NCI-H526 (cell line): ENCODE results near the gene SCT.

Source experiments
- DNase-seq, 2 experiments: peaks; one replicate each; lab custom pipeline; 2025; lab: John Stamatoyannopoulos, UW

SCT gene

DNA sequence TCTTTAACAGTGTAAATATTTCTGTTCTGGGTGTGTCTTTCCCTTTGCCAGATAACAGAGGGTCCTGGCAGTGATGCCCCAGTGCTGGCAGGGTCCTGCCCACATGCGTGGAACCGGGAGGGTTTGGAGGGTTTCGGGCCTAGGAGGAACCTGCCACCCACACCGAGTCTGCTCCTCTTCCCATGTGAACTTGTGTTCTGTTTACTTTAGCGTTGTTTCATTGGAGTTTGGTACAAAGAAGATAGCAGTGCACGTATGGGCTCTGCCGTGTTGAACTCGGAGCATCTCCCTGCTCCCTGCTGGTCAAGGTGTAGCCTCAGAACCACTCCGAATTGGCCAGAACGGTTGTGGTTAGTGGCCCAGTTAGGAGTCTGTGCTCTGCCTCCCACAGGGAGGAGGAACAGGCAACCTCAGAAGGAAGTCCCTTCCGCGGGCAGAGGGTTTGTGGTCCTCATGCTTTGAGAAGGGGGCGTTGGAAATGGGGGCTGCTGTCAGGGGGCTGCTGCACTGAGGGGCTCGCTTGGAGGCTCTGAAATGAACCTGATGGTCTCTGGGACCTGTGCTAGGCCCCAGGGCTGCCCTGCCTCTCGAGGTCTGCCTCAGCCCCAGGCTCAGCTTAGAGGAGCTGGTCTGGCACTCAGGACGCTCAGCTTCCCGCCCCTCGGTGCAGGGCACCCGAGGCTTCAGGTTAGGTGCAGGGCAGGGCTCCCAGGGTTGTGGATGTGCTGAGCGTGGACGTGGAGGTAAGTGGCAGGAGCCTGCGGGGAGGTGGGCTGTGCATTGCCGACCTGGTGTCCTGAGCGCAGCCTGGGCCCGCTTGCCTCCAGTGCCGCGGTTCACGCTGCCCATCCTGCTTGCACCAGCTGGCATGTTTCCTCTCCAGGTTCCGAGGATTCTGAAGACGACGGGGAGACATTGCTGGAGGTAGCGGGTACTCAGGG lies 40.3 kb downstream of the SCT start:
- no peak for DNase-seq

DNA sequence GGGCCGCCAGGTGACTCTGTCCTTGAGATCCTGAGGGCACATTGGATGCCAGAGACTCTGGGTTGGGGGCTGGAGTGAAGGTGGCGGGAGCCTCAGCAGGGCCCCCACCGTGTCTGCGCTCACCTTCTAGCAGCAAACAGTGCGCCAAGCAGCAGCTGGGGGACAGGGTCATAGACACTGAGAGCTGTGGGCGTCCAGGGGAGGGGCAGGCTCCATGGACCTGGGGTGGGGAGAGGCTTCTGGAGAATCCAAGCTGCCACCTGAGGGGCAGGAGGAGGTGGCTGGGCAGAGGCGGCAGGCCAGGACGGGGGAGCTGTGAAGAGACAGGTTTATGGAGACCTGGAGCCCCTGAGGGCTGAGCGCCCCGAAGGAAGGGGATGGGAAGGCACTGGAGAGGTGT lies 42.7 kb downstream of the SCT start:
- DNase-seq, result no peak

DNA sequence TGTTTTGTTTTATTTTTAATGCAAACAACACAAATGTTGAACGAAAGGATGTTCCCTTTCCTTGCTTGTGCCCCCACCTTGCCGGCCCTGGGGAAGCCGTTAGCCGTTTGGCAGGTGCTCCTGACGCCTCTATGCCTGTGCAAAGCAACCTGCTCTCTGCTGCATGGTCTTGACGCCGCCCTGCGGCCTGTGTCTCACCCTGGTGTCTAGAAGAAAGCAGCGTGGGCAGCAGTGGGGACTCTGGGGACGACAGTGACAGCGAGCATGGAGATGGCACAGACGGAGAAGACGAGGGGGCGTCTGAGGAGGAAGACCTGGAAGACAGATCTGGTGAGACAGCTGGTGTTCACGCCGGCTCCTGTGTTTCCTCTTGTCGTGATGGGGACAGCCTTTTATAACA lies 45.2 kb downstream of the SCT start:
- no peak for DNase-seq

DNA sequence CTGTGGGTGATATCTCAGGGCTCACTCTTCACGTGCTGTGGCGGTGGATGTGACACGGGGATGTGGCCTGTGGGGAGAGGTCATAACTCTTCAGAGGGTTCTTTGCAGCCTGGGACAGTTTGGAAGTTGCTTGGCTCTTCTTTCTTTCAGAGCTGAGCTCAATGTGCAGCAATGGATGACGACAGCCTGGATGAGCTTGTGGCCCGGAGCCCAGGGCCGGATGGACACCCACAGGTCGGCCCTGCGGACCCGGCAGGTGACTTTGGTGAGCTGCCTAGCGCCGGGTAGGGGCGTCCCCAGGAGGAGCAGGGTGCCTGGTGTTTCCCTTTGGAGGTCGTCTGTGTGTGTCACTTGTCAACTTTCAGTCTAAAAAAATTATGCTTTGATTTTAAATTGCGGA lies 45.6 kb downstream of the SCT start:
- no peak for DNase-seq

DNA sequence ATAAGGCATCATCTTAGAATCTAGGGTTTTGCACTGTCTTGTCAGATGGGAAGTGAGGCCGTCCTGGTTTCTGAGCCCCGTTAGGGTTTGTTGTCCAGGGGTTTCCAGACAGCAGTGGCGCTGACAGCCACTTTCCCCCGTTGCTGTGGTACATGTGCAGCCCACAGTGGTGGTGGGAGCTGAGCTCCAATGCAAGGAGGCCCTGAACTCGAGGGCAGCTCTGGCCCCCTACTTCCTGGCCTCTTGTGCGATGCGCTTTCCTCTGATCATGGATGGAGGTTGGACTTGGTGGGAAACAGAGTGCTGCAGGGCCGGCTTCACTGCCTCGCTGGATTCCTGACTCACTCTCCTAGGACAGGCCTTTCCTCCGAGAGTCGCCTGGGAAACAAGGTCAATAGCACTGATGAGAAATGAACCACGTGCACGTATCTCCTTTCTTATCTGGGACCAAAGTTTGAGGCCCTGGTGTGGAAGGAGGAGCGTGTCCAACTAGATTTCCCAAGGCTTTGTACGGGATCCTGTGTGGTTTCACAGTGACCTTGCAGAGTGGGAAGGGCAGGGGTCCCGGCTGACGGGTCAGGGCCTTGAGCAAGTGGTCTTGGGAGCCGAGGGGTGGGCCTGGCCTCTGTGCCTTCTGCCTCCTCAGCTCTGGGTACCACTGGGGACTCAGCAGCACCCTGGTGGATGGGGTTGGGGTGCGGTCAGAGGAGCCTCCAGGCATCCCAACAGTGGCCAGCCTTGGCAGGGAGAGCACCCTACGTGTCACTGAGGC lies 47.0 kb downstream of the SCT start:
- DNase-seq, result no peak

DNA sequence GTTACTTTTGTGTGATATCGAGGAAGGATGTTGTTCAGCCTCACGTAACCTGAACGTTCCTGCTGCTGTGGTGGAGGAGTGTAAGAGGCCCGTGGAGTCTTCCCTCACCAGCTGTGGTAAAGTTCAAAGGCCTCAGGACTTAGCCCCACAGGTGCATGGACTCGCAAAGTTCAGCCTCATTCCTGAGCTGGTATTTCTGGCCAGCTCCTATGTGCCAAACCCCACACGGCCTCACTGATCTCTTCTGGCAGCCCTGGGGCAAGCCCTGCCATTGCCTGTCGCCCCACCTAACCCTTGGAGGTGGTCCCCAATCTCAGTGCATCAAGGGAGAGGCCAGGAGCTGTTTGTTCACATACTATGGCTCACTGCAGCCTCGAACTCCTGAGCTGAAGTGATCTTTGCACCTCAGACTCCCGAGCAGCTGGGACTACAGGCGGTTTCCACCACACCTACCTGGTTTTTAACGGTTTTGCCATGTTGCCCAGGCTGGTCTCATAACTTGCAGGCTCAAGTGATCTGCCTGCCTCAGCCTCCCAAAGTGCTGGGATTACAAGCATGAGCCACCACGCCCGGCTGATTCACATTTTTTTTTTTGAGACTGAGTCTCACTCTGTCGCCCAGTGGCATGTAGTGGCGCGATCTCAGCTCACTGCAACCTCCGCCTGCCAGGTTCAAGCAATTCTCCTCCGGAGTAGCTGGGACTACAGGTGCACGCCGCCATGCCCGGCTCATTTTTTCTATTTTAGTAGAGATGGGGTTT lies 48.5 kb downstream of the SCT start:
- DNase-seq, result no peak

DNA sequence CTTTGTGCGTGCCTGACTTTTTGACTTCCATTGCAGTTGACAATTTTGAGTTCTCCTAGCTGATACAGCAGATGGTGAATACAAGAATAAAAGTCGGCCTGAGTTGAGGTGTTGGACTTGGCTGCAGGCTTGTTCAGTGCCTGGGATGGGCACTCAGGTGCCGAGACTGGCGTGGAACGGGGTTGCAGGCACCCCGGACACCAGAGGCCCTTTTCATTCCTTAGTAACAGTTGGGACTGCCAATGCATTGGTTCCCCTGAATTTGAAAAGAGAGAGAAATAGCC lies 49.4 kb downstream of the SCT start:
- no peak for DNase-seq

DNA sequence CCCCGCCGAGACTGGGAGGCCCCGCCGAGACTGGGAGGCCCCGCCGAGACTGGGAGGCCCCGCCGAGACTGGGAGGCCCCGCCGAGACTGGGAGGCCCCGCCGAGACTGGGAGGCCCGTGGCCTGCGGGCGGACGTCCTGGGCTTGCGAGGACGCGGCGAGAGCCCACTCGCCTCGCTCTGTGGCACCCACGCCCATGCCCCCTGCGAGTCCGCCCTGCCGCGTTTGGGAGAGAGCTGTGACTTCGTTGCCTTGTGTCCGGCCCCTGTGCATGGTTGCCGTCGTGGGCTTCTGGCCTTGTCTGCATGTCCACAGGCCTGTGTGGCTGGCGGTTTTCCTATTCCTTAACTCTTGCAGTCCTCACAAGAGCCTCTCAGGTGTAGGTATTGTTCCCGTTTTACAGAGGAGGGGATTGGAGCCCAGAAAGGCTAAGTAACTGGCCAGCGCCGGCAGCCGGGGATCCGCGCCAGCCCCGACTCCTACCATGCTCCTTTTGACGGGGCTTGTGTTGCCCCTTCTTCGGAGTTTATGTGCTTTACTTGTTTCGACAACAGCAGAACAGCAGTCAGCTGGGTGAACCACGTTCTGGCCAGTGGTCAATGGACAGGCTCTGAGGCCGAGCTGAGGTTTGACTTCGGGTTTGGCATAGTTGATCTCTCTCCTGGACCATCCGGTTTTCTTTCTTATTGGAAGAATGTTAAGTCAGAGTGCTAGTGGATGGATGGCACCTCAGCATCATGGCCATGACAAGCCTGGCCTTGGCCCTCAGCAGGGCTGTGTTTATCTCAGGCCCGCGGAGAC lies 50.0 kb downstream of the SCT start:
- DNase-seq, result no peak
